Fibroblast of villous mesenchyme (primary cell): ENCODE data around the gene PANK4. TPM values are rescaled to one million over a fixed set of nuclear protein-coding genes. Genes with fewer than 3 reads are reported as not detected.

Experiments used
- DNase-seq: peaks from one replicate; pipeline ENCODE4 v3.0.0-alpha.2; 2010; ENCODE audit warnings: low read depth
- H3K4me3 ChIP-seq: 2 replicates; pipeline ENCODE4 v1.5.1; 2011; ENCODE audit warnings: low read depth, mild to moderate bottlenecking, low read length
- total RNA-seq: library from RNA; depleted of rRNA; stranded (reverse); fragments of >200 nt; gene quantifications from 2 replicates; pipeline ENCODE4 v1.2.3, GENCODE V29; 2012
- TF ChIP-seq, protein P1 (sequence below): IDR thresholded peaks from 2 replicates; pipeline ENCODE4 v1.5.1; 2012; ENCODE audit warnings: low read depth, mild to moderate bottlenecking, low read length; ENCODE audit not compliant: insufficient read depth

PANK4 gene
- total RNA-seq, 1 donor = 27.6 TPM

DNA sequence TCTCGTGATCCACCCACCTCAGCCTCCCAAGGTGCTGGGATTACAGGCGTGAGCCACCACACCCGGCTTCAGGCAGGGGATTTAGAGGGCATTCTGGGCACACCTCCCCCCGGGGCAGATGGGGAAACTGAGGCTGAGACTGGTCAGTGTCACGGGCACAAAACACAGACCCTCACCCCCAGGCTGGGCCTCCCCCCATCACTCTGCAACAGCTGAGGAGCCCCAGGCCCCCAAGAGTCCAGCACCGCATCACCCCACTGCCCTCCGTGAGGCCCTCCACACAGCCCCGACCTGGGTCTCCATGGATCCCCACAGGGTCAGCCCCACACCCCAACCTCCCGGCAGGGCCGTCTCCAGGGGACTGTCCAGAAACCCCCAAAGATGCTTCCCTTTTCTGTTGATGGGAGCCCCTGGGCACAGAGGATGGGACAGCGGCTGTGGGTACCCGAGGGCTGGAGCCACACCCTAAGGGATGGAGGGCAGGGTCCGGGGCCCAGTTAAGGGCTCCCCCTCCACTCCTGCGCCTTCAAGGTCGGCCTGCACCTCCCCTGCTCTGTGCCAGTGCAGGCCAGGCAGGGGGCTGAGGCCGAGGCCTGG, 40.8 kb upstream of the PANK4 start:
- TF ChIP-seq, protein P1, sequence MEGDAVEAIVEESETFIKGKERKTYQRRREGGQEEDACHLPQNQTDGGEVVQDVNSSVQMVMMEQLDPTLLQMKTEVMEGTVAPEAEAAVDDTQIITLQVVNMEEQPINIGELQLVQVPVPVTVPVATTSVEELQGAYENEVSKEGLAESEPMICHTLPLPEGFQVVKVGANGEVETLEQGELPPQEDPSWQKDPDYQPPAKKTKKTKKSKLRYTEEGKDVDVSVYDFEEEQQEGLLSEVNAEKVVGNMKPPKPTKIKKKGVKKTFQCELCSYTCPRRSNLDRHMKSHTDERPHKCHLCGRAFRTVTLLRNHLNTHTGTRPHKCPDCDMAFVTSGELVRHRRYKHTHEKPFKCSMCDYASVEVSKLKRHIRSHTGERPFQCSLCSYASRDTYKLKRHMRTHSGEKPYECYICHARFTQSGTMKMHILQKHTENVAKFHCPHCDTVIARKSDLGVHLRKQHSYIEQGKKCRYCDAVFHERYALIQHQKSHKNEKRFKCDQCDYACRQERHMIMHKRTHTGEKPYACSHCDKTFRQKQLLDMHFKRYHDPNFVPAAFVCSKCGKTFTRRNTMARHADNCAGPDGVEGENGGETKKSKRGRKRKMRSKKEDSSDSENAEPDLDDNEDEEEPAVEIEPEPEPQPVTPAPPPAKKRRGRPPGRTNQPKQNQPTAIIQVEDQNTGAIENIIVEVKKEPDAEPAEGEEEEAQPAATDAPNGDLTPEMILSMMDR = no peak
- no peak overlapping the region for H3K4me3 ChIP-seq
- DNase-seq = no peak

DNA sequence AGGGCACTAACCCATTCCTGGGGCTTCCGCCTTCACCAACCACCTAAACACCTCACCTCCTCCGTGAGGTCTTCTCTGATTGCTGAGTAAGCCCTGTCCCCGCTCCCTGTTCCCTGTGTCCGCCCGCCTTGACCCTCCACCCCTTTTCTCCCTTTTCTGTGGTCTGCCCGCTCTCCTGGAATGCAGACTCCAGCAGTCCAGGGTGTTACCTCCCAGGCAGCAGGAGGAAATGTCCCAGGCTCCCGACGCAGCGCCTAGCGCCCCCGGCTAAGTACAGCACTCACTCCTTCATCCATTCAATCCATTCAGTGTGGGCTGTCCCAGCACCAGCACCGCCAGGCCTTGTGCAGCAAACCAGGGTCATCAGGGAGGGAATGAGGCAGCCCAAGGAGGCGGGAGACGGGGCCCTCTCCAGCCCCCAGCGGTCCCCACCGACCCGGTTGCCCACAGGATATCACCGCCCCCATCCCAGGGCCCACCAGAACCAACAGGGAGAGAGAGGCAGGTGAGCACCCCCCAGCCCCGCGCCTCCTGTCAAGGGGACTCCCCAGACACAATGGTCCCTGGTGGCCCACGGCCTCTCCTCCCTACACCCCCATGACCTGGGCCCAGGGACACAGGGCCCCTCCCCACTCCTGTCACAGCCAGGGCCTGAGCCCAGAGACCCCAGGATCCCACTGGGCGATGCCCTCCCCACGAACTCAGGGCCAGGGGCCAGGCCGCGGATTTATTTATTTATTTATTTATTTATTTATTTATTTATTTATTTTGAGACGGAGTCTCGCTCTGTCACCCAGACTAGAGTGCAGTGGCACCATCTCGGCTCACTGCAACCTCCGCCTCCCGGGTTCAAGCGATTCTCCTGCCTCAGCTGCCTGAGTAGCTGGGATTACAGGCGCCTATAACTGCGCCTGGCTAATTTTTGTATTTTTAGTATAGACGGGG, 40.0 kb upstream of the PANK4 start:
- H3K4me3 ChIP-seq = no peak overlapping the region
- no peak for DNase-seq
- TF ChIP-seq, protein P1 = no peak

DNA sequence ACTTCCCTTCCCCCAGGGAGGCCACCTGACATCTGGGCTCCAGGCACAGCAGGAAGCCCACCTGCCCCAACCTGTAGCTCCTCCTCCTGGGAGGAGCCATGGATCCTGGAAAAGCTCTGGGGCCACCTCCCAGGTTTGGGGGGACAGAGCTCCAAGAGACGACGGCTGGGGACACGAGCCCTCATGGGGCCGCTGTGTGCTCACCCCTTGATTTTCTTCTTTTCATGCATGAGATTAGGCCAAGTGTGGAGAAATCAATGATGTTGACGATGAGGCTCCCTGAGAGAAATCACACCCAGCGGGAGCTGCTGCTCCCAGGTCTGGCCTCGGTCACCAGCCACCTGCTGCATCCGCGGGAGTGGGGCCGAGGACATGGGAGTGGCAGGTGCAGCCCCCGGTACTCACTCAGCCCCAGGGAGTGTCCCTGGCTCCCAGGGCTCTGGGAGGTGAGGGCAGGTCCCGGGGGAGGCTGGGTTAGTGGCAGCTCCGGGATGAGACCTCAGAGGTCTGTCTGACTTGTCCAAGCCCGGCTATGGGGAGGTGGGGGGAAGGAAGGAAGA, 38.5 kb upstream of the PANK4 start:
- no peak for DNase-seq
- H3K4me3 ChIP-seq = no peak overlapping the region
- TF ChIP-seq, protein P1 = no peak

DNA sequence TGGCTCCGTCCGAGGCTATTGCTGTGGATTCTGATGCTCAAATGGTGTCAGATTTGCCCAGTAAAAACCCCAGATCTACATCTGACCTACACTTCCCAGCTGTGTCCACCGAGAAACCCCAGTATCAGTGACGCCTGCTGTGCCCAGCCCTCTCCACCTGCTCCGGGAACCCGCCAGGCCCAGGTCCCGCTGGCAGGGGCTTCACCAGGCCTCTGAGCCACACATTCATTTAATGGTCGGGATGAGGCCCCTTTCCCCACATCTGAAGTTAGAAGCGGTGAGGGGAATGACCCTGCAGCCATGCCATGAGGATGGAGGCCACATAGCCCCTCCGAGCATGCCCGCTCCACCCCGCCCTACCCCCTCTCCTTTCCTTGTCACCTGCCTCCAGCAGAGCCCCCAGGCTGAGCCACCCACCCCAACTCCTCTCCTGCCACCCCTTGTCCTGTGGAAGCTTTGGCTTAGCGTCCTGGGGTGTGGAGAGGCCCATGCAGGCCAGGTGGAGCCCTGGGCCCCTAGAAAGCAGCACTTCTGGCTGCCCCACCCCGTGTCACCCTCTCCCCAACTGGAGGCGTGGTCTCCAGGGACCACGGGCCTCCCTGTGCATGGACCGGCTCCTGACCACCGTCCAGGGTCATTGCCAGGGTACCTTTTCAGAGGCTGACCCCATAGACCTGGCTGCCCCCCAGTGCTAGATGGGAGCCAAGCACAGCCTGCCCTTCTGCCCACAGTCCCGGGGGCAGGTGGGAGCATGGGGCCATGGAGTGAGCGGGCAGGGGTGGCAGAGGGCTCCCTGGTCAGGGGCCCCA, 37.8 kb upstream of the PANK4 start:
- H3K4me3 ChIP-seq = no peak overlapping the region
- no peak for DNase-seq
- TF ChIP-seq, protein P1 = no peak

DNA sequence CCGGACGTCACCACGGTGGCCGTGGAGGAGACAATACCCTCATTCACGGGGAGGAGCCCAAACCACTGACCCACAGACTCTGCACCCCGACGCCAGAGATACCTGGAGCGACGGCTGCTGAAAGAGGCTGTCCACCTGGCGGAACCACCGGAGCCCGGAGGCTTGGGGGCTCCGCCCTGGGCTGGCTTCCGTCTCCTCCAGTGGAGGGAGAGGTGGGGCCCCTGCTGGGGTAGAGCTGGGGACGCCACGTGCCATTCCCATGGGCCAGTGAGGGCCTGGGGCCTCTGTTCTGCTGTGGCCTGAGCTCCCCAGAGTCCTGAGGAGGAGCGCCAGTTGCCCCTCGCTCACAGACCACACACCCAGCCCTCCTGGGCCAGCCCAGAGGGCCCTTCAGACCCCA, 36.8 kb upstream of the PANK4 start:
- no peak for DNase-seq
- H3K4me3 ChIP-seq = no peak overlapping the region
- TF ChIP-seq, protein P1 = no peak
